HG03159 (cell line): ENCODE results near the gene LITAF.

ENCODE experiments used
- ATAC-seq: cut with Tn5 transposase; IDR thresholded peaks from one replicate; pipeline ENCODE4 v1.9.1; 2021; ENCODE audit warnings: mild to moderate bottlenecking, moderate library complexity; ENCODE audit not compliant: unreplicated experiment

The LITAF gene

DNA sequence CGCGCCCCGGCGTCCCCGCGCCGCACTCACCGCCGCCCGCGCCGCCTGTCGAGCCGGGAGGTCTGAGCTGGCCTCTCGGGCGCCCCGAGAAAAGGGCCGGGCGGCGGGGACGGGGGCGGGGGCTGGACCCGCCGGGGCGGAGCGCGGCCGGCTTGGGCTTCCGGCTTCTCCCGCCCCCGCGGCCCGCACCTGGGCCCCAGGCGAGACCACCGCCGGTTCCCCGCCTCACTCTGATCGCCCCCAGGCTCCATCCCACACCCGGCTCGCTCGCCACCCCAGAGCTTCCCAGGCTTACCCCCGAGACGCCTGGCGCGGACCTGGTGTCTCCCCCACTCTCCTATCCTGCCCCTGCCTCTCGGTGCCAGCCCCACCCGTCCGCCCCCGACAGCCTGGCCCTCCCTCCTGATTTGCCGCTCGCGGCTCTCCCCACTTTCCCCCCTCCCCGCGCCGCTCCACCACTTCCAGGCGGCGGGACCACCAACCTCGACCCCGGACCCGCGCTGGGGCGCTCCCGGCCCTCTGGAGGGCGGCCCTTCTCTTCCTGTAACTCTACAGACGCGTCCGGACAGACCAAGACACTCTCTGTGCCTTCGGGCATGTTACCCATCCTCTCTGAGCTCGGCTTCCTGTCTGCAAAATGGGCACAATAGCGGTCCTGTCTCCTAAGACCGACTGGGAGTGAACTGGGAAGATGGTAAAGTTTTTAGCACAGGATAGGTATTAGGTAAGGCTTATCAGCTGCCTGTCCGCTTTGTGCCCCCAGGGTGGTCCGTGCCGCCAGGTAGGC lies at the start of gene LITAF:
Gene LITAF (minus strand): TSS at position 64 of the 787 bp plus-strand sequence. CDS start 30,189 bp downstream, outside the sequence.
- ATAC-seq: peak; percentile 60

DNA sequence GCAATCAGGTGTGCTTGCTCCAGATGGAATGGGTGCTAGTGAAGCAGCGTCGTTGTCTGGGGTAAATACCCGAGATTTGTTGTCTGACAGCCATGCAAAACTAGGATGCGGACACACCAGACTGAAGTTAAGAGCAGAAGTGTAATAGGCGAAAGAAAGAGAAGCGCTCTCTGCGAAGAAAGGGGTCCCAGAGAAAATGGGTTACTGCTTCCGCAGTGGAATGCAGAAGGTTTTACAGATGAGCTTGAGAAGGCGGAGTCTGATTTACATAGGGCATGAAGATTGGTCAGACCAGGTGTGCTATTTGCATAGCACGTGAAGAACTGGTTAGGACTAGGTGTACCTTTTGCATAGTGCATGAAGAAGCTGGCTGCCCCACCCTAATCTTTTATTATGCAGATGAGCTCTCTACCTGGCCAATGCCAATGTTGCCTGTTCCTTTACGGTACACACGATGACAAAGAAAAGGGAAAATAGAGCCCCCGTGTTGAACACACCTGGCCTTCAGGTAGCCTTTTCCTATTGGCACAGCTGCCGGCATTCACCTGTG lies 49.5 kb upstream of the LITAF start:
- no peak for ATAC-seq

DNA sequence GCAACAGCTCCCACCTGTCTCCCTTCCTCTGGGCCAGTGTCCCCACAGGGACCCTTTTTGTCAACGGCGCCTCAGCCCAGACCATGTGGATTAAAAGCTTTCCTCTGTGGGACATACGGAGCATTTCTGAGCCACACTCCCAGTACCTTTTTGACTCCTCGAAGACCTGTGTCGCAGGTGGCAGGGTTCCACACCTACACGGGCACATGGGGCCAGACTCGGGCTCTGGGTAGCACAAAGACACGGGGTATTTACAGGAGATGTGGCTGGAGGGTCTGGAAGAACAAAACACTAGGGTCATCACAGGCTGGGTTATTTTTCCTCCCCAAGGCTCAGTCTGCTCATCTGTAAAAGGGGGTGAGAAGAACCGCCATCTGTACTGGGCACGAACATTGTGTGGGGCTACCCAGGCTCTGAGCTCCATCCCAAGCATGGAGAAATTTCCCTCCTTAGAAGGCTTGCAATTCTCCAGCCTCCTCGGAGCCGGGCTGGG lies 49.0 kb upstream of the LITAF start:
- ATAC-seq: no peak

GRCh38 chr16:11635113-11635652 lies 48.5 kb upstream of the LITAF start:
- no peak for ATAC-seq

DNA sequence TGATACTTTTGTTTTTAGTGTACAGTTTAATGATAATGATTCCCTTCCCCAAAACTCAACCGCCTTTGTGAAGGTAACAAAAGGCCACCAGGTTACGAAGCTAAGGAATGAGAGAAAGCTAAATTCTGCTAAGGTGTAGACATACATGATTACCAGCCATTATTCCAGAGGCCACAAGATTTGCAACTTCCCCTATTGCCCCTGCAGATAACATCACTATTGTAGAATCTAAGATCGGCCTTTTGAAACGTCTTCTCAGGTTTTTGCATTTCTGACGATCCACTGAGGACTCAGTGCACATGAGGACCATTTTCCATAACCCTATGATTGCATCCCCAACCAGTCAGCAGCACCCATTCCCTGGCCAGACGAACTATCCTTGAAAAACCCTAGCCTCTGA lies 47.6 kb upstream of the LITAF start:
- no peak for ATAC-seq

GRCh38 chr16:11633113-11633512 lies 46.4 kb upstream of the LITAF start:
- no peak for ATAC-seq

DNA sequence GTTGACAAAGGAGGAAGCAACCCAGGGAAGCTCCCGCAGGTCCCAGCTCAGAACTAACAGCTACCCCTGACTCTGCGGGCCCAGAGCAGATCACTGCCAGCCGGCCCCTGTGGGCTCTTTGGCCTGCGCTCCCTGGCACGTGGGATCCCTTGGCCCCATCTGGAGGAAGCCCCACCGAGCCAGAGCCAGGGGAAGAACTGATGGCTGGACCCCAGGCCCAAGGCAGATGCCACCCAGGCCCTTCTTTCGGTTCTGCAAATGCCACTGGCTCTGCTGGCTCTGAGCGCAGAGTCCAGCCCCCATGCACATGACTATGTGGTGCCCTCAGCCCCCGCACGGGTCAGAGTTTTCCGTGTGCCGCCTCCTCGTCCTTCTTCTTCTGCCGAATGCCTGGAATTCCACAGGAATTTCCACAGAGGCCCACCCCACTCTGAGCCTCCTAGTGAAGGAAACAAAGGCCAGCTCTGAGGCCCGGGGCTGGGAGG lies 45.8 kb upstream of the LITAF start:
- no peak for ATAC-seq

- ATAC-seq: no peak
Measured at GRCh38 chr16:11631214-11631613, 44.5 kb upstream of the LITAF start.

GRCh38 chr16:11630768-11631056 lies 44.0 kb upstream of the LITAF start:
- ATAC-seq: no peak

- no peak for ATAC-seq
Measured at GRCh38 chr16:11630046-11630767, 43.5 kb upstream of the LITAF start.

DNA sequence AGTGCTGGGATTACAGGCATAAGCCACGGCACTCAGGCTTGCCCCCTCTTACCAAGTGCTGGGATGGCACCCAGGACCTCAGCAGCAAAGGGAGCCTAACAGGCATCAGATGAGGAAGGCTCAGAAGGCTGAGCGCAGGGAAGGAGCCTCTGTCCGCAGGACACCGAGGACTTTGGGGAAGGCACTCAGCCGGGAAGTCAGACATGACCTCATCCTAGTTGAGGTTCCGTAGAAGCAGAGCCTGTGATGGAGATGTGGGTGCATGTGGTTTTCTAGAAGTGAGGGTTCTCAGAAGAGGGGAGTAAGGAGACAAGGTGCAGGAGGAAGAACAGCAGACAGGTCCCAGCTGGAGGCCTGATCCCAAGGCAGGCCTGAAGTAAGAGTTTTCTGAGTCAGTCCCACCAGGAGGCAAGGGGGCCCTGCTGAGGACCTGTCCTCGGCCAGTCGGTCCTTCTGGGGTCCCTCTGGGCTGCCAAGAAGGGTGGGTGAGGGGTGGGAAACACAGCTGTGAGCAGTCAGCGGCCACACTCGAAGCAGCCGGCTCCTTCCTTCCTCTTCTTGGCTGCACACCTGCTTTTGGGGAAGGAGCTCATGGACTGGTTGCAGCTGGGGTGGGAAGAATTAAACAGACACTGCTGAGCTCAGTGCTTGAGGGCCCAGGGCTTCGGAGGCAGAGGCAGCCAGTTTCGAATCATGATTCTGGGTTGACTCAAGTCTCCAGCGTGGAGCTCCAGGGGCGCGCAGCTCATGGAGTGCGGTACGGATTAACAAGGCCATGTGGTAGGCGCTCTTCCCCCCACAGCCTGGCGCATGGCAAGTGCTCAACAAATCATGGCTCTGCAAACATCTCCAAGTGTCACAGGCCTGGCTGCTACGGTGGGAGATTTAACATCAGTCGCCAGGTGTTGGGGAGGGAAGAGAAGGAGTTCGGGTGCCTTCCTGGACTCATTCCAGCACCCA lies 42.6 kb upstream of the LITAF start:
- no peak for ATAC-seq

DNA sequence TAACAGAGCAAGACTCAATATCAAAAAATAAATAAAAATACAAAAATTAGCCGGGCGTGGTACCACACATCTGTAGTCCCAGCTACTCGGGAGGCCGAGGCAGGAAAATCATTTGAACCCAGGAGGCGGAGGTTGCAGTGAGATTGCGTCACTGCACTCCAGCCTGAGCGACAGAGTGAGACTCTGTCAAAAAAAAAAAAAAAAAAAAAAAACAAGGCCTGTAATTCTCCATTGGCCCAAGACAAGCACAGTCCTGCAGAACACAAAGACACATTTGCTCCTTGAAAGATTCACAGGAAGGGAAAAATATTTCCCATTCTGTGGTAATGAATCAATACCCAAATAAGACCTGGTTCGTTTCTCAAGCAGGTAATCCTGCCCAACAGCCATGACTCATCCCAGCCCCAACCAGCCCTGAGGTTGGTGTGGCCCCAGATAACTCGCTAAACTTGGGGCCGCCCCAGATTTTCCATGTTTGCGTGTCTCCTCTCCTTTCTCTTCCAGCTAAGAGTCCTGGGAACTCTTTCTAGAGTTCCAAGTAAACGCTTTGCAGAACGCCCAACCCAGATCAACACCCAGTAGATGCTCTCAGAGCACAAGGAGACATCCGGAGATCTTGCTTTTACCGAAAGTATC lies 41.2 kb upstream of the LITAF start:
- no peak for ATAC-seq

DNA sequence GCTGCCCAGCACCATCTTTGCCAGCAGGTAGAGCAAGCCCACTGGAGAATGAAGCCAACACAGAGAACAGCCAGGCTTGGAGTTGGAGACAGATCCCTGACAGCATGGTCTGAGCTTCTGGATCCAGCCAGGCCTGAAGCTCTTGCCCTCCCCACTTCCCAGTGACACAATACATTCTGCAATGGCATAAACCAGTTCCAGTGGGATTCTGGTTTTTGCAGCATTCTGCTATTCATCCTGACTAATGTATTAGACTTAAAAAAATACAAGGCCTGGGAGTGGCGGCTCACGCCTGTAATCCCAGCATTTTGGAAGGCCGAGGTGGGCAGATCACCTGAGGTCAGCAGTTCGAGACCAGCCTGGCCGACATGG lies 40.6 kb upstream of the LITAF start:
- ATAC-seq: no peak

- no peak for ATAC-seq
Measured at GRCh38 chr16:11626657-11627291, 40.1 kb upstream of the LITAF start.

DNA sequence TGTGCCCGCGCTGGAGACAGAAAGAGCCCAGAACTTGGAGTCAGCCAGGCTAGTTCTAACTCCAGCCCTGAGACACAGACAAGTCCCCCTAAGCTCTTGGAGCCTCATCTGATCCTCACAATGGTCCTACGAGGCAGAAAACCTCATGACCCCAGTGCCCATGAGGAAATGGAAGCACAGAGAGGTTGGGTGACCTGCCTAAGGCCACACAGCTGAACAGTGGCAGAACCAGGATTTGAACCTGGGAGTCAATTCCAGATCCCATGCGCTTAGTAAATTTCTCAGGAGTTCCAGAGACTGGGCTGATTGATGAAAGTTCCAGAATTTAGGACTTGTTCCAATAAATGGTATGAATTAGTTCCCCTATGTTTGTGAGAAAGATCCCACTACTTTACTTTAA lies 39.0 kb upstream of the LITAF start:
- no peak for ATAC-seq

- ATAC-seq: no peak
Measured at GRCh38 chr16:11624636-11625607, 38.2 kb upstream of the LITAF start.

DNA sequence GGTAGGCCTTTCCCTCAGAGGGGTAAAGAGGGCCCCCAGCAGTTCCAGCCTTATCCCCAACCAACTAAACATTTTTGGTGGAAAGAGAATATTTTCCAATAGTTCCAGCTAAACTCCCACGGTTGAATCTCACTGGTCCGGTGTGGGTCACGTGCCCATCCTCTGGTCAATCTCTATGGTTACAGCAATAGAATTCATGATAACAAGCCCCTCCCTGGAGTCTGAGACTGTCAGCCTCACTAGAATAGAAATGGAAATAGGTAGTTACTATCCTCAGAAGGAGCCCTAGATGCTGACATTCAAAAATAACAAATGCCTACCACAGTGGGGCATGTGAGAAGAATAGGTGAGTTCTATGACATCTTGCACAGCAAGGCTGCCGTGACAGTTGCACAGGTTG lies 37.5 kb upstream of the LITAF start:
- no peak for ATAC-seq

DNA sequence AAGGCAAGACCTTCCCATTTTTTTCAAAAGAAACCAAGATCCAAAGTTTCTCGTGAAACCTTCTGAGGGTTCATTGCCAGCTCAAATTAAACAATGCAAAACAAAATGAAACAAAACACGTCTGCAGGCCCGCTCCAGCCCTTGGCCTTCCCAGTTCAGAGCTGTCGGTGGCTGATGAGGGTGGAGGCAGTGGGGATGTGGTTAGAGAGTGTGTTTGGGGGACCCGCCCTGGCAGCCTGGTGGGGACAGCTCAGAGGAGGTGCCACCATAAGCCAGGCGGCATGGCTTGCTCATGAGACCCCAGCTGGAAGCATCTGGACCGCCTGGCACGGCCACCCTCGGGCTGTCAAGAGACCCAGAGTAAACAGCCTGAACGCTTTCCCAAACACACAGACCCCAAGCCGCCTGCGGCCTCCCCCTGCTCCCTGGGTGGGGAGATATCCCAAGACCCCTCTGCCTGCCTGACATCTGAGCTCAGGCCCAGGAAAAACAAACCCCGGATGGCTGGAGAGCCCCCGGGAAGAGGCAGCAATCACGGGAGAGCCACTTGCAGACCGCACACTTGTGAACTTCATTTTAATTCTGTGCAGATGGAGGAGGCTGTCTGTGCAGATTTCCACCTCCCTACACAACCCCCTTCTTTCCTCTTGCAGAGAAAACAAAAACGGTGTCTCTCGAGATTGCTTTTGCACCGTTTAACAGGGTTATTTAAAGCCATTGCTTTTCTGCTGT lies 35.4 kb upstream of the LITAF start:
- no peak for ATAC-seq
